Fibroblast of lung (primary cell): ENCODE data around the gene GPX2.

Source experiments
- CTCF ChIP-seq, 2 donors: IDR thresholded peaks in 1 of 2; conservative IDR thresholded peaks in 1 of 2; 1 replicate in 1 of 2; 2 replicates in 1 of 2; pipeline ENCODE4 v1.5.1; 2011 to 2012; ENCODE audit warnings: low read length in 2 of 2, control low read depth in 1 of 2, inconsistent platforms in 1 of 2, low read depth in 1 of 2, mild to moderate bottlenecking in 1 of 2
- EZH2 ChIP-seq: IDR thresholded peaks from 2 replicates; pipeline ENCODE4 v1.5.1; 2012; ENCODE audit warnings: low read length, control low read depth, mild to moderate bottlenecking; ENCODE audit errors: missing control alignments

- TF ChIP-seq CTCF (conservative IDR thresholded peaks at IDR 0.05 in 1 of 2, IDR thresholded peaks at IDR 0.05 in 1 of 2; ENCODE audit: low read depth in 1 of 2, low read length in 2 of 2) (no peak), EZH2 (no peak)
These were observed 44.9 kb upstream of the GPX2 start for GRCh38 chr14:64987438-64987767.
